ENCODE results near the gene PHF12.
"Not testable (repeated sequence)": the region's sequence is repeated elsewhere in the genome, so short reads cannot be mapped to it uniquely, and the experiment has no call there.

PHF12 gene

GRCh38 chr17:28901866-28902818 lies 49.2 kb downstream of the PHF12 start:
- DNase-seq, result peak; percentile 49 to 58

- no peak for DNase-seq
These were observed 50.2 kb downstream of the PHF12 start for GRCh38 chr17:28900986-28901726.

- no peak for DNase-seq
These were observed 52.0 kb downstream of the PHF12 start for GRCh38 chr17:28899212-28899815.

GRCh38 chr17:28898527-28898955 lies 52.8 kb downstream of the PHF12 start:
- DNase-seq, result no peak

DNA sequence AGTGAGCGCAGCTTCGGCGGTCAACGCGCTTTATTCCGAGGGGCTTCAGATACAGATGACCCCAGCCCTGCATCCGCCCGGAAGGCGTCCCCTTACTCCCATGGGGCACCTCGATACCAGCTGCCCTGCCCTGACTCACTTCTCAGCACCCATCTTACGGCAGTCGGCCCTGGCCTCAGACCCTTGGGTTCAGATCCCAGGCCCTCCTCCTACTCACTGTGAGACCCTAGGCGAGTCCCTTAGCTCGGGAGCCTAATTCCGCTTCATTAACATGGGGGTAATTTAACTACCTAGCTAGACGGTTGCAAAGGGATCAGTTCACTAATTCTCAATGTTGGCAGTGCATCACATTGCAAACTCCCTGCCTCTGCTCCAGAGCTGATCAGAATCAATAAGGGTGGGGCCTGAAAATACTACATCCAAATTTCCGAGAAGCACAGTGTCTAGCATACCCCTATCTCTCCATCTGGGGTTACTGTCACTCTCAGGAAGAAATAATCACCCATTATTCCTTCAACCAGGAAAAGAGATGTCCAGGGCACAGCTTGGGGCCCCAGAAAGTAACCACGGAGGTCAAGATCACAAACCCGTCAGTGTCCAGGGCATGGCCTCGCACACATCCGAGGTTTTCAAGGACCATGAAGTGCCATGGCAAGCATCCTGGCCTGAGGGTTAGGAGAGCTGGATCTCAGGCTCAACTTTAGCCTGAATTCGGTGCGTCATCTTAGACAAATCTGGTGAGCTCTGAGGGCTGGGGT lies 53.4 kb downstream of the PHF12 start:
- DNase-seq, result no peak

DNA sequence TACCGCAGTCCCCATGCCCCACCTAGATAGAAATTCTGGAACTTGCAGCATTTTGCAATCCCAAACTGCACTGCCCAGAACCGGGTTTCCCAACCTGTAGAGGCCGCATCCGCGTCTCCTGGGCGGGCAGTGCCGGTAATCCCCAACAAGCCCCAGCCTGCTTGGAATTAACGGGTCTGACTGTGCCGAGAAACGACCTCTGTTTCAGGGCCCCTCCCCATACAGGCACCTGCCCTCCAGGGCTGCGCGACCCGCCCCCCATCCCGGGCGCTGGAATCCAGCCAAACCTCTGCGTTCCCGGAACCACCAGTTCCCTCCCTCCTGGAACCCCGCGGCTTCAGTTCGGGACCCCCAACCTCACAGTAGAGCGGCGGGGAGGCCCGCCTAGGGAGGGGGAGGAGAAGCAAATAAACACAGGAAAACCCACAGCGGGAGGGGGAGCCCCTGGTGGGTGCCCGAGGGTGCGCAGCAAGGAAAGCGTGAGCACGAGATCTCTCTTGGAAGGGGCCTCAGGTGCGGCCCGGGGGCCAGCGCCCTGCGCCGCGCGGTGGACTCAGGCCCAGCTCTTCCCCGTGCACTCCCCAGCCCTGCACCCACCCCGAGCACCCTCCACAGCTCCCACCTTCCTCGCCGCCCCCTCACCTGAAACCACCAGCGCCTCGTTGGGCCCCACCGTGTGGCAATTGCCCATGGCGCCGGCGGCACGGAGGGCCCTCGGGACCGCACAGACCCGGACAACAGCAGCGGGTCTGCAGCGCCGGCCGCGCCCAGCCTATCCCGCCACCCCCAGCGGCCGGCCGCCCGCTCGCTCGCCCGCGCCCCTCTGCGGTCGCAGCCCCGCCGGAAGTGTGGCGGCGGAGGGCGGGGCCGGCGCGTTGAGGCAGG lies 54.2 kb downstream of the PHF12 start, which contains the start of gene FLOT2:
TSS of gene FLOT2 (minus strand) at position 850 of the 885 bp plus-strand sequence. CDS start at position 691, 159 bp downstream.
- DNase-seq, result peak; percentile 57 to 61

GRCh38 chr17:28896491-28896883 lies 54.8 kb downstream of the PHF12 start:
- DNase-seq, result no peak

DNA sequence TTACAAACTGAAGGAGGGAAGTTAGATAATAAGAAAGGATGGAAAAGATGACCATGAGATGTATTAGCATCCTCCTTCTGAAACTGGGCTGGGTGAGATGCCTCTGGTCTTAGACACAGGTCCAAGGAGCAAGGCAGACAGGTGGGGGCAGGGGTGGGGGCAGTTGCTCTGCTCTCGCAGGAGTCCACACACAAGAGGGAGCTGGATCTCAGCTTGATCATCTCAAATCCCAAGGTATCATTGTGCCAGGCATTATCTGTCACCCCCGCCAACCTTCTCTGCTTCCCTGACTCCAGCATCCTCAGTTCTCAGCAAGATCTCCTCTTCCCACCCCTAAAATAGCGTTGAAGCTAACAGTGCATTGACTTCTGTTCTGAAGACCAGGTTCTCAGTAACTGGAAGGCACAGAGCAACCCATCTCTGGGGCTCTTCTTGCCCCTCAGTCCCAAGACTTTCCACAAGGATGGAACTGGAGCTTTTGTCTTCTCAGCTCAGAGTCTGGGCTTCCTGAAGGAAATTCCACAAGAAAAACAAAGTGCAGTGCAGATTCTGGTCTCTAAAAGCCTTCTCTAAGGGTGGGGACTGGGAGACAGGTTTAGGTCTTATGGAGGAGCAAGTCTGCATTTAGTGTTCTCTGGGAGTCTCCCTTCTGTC lies 55.4 kb downstream of the PHF12 start:
- DNase-seq, result no peak

- not testable (repeated sequence) for DNase-seq
These were observed 57.8 kb downstream of the PHF12 start for GRCh38 chr17:28893248-28894183.

DNA sequence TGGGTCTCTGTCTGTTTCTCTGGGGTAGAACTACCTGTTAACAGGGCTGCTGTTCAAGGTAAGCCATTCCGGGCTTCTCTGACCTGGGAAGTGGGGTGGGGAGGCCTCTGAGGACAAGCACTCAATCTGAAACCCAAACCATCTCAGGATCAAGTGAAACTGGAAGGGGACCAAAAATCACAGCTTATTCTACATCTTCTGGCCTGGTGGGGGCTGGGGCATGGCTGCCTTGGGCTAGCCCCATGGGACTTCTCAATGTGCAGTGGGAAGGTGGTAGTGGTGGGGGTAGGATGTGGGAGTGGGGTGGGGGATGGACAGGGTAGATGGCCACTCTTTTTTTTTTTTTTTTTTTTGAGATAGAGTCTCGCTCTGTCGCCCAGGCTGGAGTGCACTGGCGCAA lies 59.3 kb downstream of the PHF12 start:
- no peak for DNase-seq

- no peak for DNase-seq
These were observed 60.1 kb downstream of the PHF12 start for GRCh38 chr17:28891201-28891600.

DNA sequence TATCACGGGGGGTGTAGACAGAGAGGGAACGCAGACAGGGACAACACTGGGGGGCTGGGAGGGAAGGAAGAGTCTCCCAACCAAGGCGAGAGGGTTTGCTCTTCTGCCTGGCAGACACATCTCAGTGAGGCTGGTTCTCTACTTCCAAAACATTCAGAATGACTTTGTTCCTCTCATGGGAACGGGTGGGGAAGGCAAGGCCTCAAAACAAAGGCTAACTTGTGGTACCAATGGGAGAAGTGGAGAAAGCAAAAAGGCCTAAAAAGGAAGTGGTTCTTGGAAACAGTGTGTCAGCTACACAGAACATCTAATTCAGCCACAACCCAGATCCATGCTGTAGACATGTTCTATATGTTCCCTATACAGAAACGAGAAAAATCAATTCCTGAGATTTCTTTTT lies 61.3 kb downstream of the PHF12 start:
- DNase-seq, result no peak

GRCh38 chr17:28888832-28889231 lies 62.5 kb downstream of the PHF12 start:
- no peak for DNase-seq

- no peak for DNase-seq
These were observed 63.3 kb downstream of the PHF12 start for GRCh38 chr17:28887871-28888471.

DNA sequence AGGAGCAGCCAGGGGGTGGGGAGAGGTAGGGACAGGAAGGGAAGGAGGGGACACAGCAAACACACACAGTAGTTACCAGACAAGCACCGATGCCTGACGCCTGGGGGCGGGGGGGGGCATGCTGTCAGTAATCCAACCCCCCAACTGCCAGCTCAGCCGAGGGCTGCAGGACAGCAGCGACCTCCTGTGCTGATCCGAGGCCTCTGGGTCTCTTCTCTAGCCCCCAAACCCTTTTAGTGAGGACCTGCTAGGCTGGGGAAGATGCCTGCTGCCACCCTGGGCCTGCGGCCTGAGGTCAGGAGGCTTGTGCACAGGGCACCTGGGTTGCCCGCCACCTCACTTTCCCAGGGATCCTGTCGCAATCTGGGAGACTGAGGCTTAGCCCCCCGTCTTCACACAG lies 65.4 kb downstream of the PHF12 start:
- no peak for DNase-seq

DNA sequence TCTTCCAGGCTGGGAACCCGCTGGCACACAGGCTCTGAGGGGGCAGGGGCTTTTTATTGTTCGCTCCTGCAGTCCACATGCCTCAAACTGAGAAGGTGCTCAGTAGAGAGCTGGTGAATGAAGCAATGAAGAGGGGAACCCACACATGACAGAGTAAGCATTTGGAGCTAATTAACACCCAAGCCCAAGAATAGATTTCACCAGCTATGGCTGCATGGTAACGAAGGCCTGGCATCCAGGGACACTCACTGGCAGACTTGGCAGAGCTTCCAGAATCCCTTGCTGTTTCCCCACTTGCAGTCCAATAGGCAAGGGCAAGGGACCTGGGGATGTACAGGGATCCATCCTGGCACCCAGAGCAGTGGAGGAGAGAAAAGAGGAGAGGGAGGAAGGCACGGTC lies 66.0 kb downstream of the PHF12 start:
- DNase-seq, result no peak

GRCh38 chr17:28883967-28884702 lies 67.2 kb downstream of the PHF12 start:
- no peak for DNase-seq

DNA sequence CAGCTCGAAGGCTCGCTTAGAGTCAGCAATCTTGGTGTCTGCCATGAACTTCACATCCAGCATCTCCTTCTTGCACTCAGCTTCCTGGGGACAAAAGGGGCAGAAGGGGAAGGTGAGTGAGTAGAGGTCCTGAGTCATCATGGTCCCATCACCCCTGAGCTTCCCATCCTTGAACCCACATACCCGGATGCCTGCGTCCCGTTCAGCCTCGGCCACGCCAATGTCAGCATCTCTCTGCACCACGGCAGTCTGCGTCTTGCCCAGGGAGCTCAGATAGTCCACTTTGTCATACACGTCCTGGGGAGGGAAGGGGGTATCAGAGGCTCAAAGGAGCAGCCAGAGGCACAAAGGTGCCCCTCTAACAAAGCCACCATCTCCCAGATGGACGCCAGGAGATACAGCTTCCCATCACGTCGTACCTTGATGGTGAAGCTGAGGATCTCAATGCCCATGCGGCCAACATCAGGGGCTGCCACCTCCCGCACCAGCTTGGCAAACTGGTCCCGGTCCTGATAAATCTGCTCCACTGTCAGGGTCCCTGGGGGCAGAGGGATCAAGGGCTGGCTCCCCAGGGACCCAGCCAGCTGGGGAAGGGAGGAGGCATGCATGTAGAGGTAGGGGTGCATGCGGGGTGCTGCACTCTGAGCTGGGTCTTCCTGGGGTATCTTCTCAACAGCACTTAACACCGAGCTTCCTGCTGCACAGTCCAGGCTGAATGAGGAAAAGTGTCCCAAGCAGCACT lies 69.0 kb downstream of the PHF12 start:
- DNase-seq, result no peak

Measured in activated CD4-positive, alpha-beta T cell treated with anti-CD3 and anti-CD28 coated beads for 4 hours (primary cell).